ENCODE results near the gene SEMA3B. TPM values are rescaled to one million over a fixed set of nuclear protein-coding genes. Genes with fewer than 3 reads are reported as not detected.

Gene SEMA3B
- 5.6 to 10.6 TPM (median 8.3 TPM) in 5 replicates for total RNA-seq (2022; extraction: Qiagen RNA extraction)

GRCh38 chr3:50268703-50269451 is at the start of gene SEMA3B:
SEMA3B (plus strand) TSS chr3:50269147; CDS start chr3:50269241, 94 bp downstream.

GRCh38 chr3:50235716-50236483 is 33.0 kb upstream of the SEMA3B start, which contains the start of gene GNAI2:
GNAI2 (plus strand) TSS chr3:50236204; CDS start chr3:50236336, 132 bp downstream.

GRCh38 chr3:50278880-50279224 is 9.9 kb downstream of the SEMA3B start, which contains the start of gene LSMEM2:
LSMEM2 (plus strand) TSS chr3:50279087; CDS start chr3:50279114, 27 bp downstream.

GRCh38 chr3:50292159-50293078 is 23.5 kb downstream of the SEMA3B start, which contains the start of gene IFRD2:
IFRD2 (minus strand) TSS chr3:50292429; CDS start chr3:50292274, 155 bp downstream.

GRCh38 chr3:50298836-50299637 is 30.1 kb downstream of the SEMA3B start, which contains the start of the genes HYAL3 and NAA80:
HYAL3 (minus strand) TSS chr3:50299405; CDS start chr3:50295602, 3,803 bp downstream.
NAA80 (minus strand) TSS chr3:50299405; CDS start chr3:50297463, 1,942 bp downstream.

GRCh38 chr3:50303013-50303815 is 34.3 kb downstream of the SEMA3B start, which contains the start of gene HYAL1:
HYAL1 (minus strand) TSS chr3:50303574; CDS start chr3:50302956, 618 bp downstream.

GRCh38 chr3:50322386-50323091 is 53.6 kb downstream of the SEMA3B start, which contains the start of gene HYAL2:
HYAL2 (minus strand) TSS chr3:50322745; CDS start chr3:50320489, 2,256 bp downstream.

Other genes starting within 250 kb of the SEMA3B start
- gene RBM5, start 180.2 kb upstream of the SEMA3B start, total RNA-seq (2022; extraction: Qiagen RNA extraction) = 30.1 to 36.0 TPM (median 33.7 TPM) in 5 replicates
- gene SEMA3F, start 113.8 kb upstream of the SEMA3B start, total RNA-seq (2022; extraction: Qiagen RNA extraction) = 7.0 to 12.2 TPM (median 10.6 TPM) in 5 replicates
- 0.06 TPM in 1 of 5 replicates, not detected in the others for gene GNAT1, start 77.5 kb upstream of the SEMA3B start, total RNA-seq (2022; extraction: Qiagen RNA extraction)
- 0.02 to 0.23 TPM (median 0.08 TPM) in 4 of 5 replicates, not detected in the other for gene SLC38A3, start 63.9 kb upstream of the SEMA3B start, total RNA-seq (2022; extraction: Qiagen RNA extraction)
- 34.4 to 48.3 TPM (median 45.0 TPM) in 5 replicates for gene GNAI2, start 32.9 kb upstream of the SEMA3B start, total RNA-seq (2022; extraction: Qiagen RNA extraction)
- 0.09 TPM in 2 of 5 replicates, not detected in the others for gene LSMEM2, start 9.9 kb downstream of the SEMA3B start, total RNA-seq (2022; extraction: Qiagen RNA extraction)
- gene IFRD2, start 23.3 kb downstream of the SEMA3B start, total RNA-seq (2022; extraction: Qiagen RNA extraction) = 72.3 to 104 TPM (median 92.6 TPM) in 5 replicates
- 7.0 to 9.6 TPM (median 8.9 TPM) in 5 replicates for gene HYAL3, start 30.3 kb downstream of the SEMA3B start, total RNA-seq (2022; extraction: Qiagen RNA extraction)
- gene NAA80, start 30.3 kb downstream of the SEMA3B start, total RNA-seq (2022; extraction: Qiagen RNA extraction) = 4.6 to 7.6 TPM (median 7.1 TPM) in 5 replicates
- gene HYAL1, start 34.4 kb downstream of the SEMA3B start, total RNA-seq (2022; extraction: Qiagen RNA extraction) = 0.37 to 0.52 TPM (median 0.44 TPM) in 5 replicates
- gene HYAL2, start 53.6 kb downstream of the SEMA3B start, total RNA-seq (2022; extraction: Qiagen RNA extraction) = 17.4 to 28.8 TPM (median 25.6 TPM) in 5 replicates
- gene TUSC2, start 59.1 kb downstream of the SEMA3B start, total RNA-seq (2022; extraction: Qiagen RNA extraction) = 23.3 to 43.8 TPM (median 36.8 TPM) in 5 replicates
- gene RASSF1, start 71.7 kb downstream of the SEMA3B start, total RNA-seq (2022; extraction: Qiagen RNA extraction) = 16.7 to 21.1 TPM (median 20.4 TPM) in 5 replicates
- gene ZMYND10, start 76.6 kb downstream of the SEMA3B start, total RNA-seq (2022; extraction: Qiagen RNA extraction) = 0.93 to 1.8 TPM (median 1.1 TPM) in 5 replicates
- gene NPRL2, start 81.6 kb downstream of the SEMA3B start, total RNA-seq (2022; extraction: Qiagen RNA extraction) = 12.2 to 15.4 TPM (median 13.0 TPM) in 5 replicates
- gene CYB561D2, start 81.7 kb downstream of the SEMA3B start, total RNA-seq (2022; extraction: Qiagen RNA extraction) = 14.7 to 22.9 TPM (median 22.3 TPM) in 5 replicates
- 37.7 to 48.2 TPM (median 47.5 TPM) in 5 replicates for gene TMEM115, start 90.4 kb downstream of the SEMA3B start, total RNA-seq (2022; extraction: Qiagen RNA extraction)
- gene CACNA2D2, start 234.5 kb downstream of the SEMA3B start, total RNA-seq (2022; extraction: Qiagen RNA extraction) = 0.46 to 0.54 TPM (median 0.51 TPM) in 5 replicates